ENCODE results near the gene ARPC1A.
"Not testable (repeated sequence)": the region's sequence is repeated elsewhere in the genome, so short reads cannot be mapped to it uniquely, and the experiment has no call there.

Gene ARPC1A

GRCh38 chr7:99415513-99416127 lies 89.9 kb downstream of the ARPC1A start:
- DNase-seq: not testable (repeated sequence)

Data from stimulated activated CD4-positive, alpha-beta T cell treated with anti-CD3 and anti-CD28 coated beads, Interleukin-4, amount 100 ng/mL, for 1 hour (primary cell).